ENCODE data around the gene CIAPIN1. TPM values are rescaled to one million over a fixed set of nuclear protein-coding genes. Genes with fewer than 3 reads are reported as not detected.
A peak's percentile ranks its signal among the peaks of the same experiment; 100 is the strongest.

CIAPIN1 gene
- total RNA-seq, 2 donors from 2014 or later, result 23.5 to 33.4 TPM

GRCh38 chr16:57391300-57391699 lies 55.9 kb downstream of the CIAPIN1 start:
- intact Hi-C loops (cut with DNase I), result no loop called here
- no peak for DNase-seq (ENCODE audit: low spot score)

GRCh38 chr16:57390636-57391295 lies 56.4 kb downstream of the CIAPIN1 start:
- no peak for DNase-seq (ENCODE audit: low spot score)
- intact Hi-C loops (cut with DNase I), result no loop called here

- intact Hi-C loops (cut with DNase I), result loop anchor here in 1 of 2 donors (2.0 to 5.0 kb wide), 2 partner anchors 14 to 87 kb away; no protein-coding TSS in a partner anchor
- DNase-seq (ENCODE audit: low spot score), result no peak
Observed at GRCh38 chr16:57389087-57389468, 58.1 kb downstream of the CIAPIN1 start.

- DNase-seq (ENCODE audit: low spot score), result no peak
- intact Hi-C loops (cut with DNase I), result loop anchor here in 1 of 2 donors (2.0 to 5.0 kb wide), 2 partner anchors 14 to 86 kb away; no protein-coding TSS in a partner anchor
Observed at GRCh38 chr16:57388359-57389086, 58.7 kb downstream of the CIAPIN1 start.

GRCh38 chr16:57387598-57388354 lies 59.4 kb downstream of the CIAPIN1 start:
- DNase-seq (ENCODE audit: low spot score), result no peak
- intact Hi-C loops (cut with DNase I), result loop anchor here in 1 of 2 donors (2.0 to 5.0 kb wide), 2 partner anchors 15 to 85 kb away; no protein-coding TSS in a partner anchor

GRCh38 chr16:57386381-57386951 lies 60.7 kb downstream of the CIAPIN1 start:
- no peak for DNase-seq (ENCODE audit: low spot score)
- intact Hi-C loops (cut with DNase I), result loop anchor here in 1 of 2 donors (5.0 kb wide), 1 partner anchor 84 kb away; no protein-coding TSS in a partner anchor

- no peak for DNase-seq (ENCODE audit: low spot score)
- intact Hi-C loops (cut with DNase I), result loop anchor here in 1 of 2 donors (5.0 kb wide), 1 partner anchor 83 kb away; no protein-coding TSS in a partner anchor
Observed at GRCh38 chr16:57385083-57385482, 62.1 kb downstream of the CIAPIN1 start.

- no peak for DNase-seq (ENCODE audit: low spot score)
- intact Hi-C loops (cut with DNase I), result loop anchor here (5.0 kb wide), 2 partner anchors 33 to 82 kb away; no protein-coding TSS in a partner anchor
Observed at GRCh38 chr16:57384248-57385070, 62.7 kb downstream of the CIAPIN1 start.

- DNase-seq (ENCODE audit: low spot score), result no peak
- intact Hi-C loops (cut with DNase I), result loop anchor here in 1 of 2 donors (5.0 kb wide), 1 partner anchor 34 kb away; no protein-coding TSS in a partner anchor
Observed at GRCh38 chr16:57383276-57384247, 63.6 kb downstream of the CIAPIN1 start.

GRCh38 chr16:57382535-57383275 lies 64.5 kb downstream of the CIAPIN1 start:
- no peak for DNase-seq (ENCODE audit: low spot score)
- intact Hi-C loops (cut with DNase I), result loop anchor here in 1 of 2 donors (5.0 kb wide), 1 partner anchor 35 kb away; no protein-coding TSS in a partner anchor

- intact Hi-C loops (cut with DNase I), result loop anchor here in 1 of 2 donors (5.0 kb wide), 1 partner anchor 35 kb away; no protein-coding TSS in a partner anchor
Observed at GRCh38 chr16:57381791-57382534, 65.2 kb downstream of the CIAPIN1 start.

GRCh38 chr16:57380671-57381462 lies 66.3 kb downstream of the CIAPIN1 start:
- intact Hi-C loops (cut with DNase I), result loop anchor here (1.0 to 5.0 kb wide), 2 partner anchors 14 to 36 kb away; no protein-coding TSS in a partner anchor
- DNase-seq (ENCODE audit: low spot score), result peak; percentile 81

More at GRCh38 chr16:57381791-57382534, 65.2 kb downstream of the CIAPIN1 start:
- DNase-seq (ENCODE audit: low spot score), result no peak

GRCh38 chr16:57379579-57379978 lies 67.6 kb downstream of the CIAPIN1 start:
- no peak for DNase-seq (ENCODE audit: low spot score)
- intact Hi-C loops (cut with DNase I), result no loop called here
